Dermis blood vessel endothelial cell (primary cell): Measurements from ENCODE around the gene MND1. TPM values are rescaled to one million over a fixed set of nuclear protein-coding genes. Genes with fewer than 3 reads are reported as not detected.
"Not testable (repeated sequence)": the region's sequence is repeated elsewhere in the genome, so short reads cannot be mapped to it uniquely, and the experiment has no call there.

ENCODE experiments used
- DNase-seq: peaks from one replicate; pipeline ENCODE4 v3.0.0; 2010
- total RNA-seq: library from RNA; depleted of rRNA; stranded (reverse); fragments of >200 nt; gene quantifications from 2 replicates; pipeline ENCODE4 v1.2.3, GENCODE V29; 2014

The MND1 gene
- total RNA-seq, 1 donor from 2014 or later: 2.4 TPM

DNA sequence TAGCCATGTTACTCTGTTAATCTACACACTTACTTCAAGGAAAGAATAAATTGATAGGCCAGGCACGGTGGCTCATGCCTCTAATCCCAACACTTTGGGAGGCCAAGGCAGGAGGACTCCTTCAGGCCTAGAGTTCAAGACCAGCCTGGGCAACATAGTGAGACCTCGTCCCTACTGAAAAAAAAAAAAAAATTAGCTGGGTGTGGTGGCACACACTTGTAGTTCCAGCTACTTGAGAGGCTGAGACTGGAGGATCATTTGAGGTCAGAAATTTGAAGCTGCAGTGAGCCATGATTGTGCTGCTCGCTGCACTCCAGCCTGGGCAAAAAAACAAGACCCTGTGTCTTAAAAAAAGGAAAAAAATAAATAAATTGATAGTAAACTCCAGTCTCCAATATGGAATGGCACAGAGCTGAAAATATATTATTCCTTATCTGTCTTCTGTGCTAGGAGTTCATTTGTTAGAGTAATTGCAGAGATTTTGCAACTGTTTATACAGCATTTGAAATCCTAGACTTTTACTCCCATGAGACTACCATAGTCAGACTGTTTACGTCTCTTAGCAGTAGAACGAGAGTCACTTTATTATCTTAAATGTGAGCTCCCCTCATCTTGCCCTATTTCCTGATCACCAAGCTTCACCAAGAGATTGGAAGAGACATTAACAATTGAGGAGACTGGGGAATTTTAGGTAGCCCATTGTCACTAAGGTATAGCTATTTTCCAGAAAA is 102.9 kb downstream of the MND1 start:
- DNase-seq: no peak

DNA sequence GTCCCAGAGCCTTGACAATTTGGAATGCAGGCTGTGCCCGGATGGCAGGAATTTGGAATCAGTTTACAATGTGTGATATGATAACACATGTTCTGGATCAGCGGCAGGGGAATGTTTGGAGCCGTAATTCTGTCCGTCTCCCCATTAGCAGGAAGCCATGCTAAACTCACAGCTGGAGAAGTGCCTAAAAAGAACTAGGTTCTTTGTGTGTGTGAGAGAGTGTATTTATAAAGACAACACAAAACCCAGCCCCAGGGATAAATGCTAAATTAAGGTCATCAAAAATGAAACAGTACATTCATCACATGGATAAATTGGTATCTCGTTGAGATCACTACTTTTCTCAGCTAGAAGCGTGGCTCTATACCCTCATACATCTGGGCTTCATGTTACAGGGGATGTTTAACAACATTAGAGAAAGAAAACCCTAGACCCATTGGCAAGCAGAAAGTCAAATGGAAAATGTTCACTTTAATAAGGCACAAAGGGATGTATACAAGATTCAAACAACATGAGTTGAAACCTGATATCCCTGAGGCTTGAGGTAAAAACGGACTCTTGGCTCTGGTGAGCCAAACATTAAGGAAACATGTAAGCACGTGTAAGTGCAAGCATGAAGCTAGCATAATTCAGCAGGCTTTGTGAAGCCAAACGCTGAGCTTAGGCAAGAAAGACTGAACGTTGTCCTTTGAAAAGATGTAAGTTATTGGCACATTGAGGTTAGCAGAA is 103.7 kb downstream of the MND1 start:
- peak; percentile 5 for DNase-seq

GRCh38 chr4:153449338-153449737 is 104.8 kb downstream of the MND1 start:
- no peak for DNase-seq

DNA sequence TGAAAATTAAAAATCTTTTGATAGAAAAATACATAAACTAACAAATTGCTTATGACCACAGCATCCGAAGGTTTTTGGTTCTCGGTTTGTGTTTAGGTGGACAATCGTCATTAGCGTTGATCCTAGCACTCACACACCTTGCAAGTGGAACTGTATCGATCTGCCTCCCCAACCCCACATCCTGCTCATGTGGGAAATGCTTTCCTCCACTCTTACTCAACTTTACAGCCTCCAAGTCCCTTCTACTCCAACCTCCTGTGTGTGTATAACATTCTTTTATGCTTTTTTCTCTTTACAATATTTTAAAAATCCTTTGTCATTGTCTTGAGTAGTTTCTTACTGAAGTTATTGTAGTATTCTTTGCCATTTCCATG is 106.0 kb downstream of the MND1 start:
- no peak for DNase-seq

- not testable (repeated sequence) for DNase-seq
Observed at GRCh38 chr4:153451145-153451544, 106.7 kb downstream of the MND1 start.

GRCh38 chr4:153451911-153452657 is 107.6 kb downstream of the MND1 start:
- DNase-seq: no peak

GRCh38 chr4:153452658-153453378 is 108.3 kb downstream of the MND1 start:
- no peak for DNase-seq

DNA sequence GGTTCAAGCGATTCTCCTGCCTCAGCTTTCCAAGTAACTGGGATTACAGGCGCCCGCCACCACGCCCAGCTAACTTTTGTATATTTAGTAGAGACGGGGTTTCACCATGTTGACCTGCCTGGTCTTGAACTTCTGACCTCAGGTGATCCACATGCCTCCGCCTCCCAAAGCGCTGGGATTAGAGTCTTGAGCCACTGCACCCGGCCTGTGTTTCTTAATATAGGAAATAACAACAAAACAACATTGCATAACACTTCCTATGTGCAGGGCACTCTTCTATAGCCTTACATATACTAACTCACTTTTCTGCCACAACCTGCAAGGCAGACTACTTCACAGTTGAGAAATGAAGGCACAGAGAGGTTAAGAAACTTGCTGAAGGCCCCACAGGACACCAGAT is 108.9 kb downstream of the MND1 start:
- DNase-seq: no peak

DNA sequence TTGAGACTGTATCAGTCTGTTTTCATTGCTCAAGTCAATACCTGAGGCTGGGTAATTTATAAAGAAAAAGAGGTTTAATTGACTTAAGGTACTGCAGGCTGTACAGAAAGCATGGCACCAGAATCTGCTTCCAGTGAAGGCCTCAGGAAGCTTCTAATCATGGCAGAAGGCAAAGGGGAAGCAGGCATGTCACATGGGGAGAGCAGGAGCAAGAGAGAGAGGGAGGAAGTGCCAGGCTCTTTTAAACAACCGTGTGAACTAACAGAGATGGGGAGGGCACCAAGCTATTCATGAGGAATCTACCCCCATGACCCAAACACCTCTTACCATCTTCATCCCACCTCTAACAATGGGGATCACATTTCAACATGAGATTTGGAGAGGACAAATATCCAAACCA is 114.5 kb downstream of the MND1 start:
- DNase-seq: no peak

DNA sequence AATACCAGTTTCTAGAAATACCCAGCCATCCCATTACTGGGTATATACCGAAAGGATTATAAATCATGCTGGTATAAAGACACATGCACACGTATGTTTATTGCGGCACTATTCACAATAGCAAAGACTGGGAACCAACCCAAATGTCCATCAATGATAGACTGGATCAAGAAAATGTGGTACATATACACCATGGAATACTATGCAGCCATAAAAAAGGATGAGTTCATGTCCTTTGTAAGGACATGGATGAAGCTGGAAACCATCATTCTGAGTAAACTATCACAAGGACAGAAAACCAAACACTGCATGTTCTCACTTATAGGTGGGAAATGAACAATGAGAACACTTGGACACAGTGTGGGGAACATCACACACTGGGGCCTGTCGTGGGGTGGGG is 117.1 kb downstream of the MND1 start:
- DNase-seq: not testable (repeated sequence)

DNA sequence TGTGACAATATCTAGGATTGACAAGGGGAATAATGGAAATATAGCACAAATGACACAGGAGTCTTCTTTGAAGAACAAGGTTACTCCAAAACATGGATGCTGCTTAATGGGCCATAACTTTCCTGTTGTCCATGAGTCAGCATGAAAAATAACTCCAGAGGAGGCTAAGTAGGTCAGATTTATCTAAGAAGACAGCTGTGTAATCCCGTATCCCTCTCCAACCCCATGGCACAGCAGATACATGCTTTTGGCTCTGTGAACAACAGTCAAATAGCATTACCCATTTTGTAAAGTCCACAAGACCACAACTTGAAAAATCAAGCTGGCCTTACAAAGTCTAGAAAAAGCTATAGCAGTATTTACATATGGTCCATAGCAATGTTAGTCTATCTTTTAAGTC is 119.6 kb downstream of the MND1 start:
- DNase-seq: peak; percentile 25

Other genes starting within 250 kb of the MND1 start
- gene TRIM2, start 140.2 kb upstream of the MND1 start, total RNA-seq: 8.6 and 12.6 TPM in 2 replicates
- 16.2 and 25.3 TPM in 2 replicates for gene TMEM131L, start 121.7 kb downstream of the MND1 start, total RNA-seq